Muscle of back (tissue), 11 donors: ENCODE measurements around the gene OASL. TPM values are rescaled to one million over a fixed set of nuclear protein-coding genes. Genes with fewer than 3 reads are reported as not detected.
A peak's percentile ranks its signal among the peaks of the same experiment; 100 is the strongest.
"Not testable (repeated sequence)": the region's sequence is repeated elsewhere in the genome, so short reads cannot be mapped to it uniquely, and the experiment has no call there.

Experiments used
- DNase-seq, 3 donors: peaks; one replicate each; pipeline versions ENCODE4 v3.0.0 to v3.0.0-alpha.2; 2013
- polyA plus RNA-seq, 10 donors: library from polyadenylated mRNA; unstranded; fragments of 120-200 nt; gene quantifications; one replicate each; pipeline ENCODE4 v1.2.1, GENCODE V29; 2013; ENCODE audit not compliant: insufficient read length in 10 of 10

OASL gene
- polyA plus RNA-seq, 10 donors, result 0.10 to 0.48 (median 0.11) TPM; not detected in 5

DNA sequence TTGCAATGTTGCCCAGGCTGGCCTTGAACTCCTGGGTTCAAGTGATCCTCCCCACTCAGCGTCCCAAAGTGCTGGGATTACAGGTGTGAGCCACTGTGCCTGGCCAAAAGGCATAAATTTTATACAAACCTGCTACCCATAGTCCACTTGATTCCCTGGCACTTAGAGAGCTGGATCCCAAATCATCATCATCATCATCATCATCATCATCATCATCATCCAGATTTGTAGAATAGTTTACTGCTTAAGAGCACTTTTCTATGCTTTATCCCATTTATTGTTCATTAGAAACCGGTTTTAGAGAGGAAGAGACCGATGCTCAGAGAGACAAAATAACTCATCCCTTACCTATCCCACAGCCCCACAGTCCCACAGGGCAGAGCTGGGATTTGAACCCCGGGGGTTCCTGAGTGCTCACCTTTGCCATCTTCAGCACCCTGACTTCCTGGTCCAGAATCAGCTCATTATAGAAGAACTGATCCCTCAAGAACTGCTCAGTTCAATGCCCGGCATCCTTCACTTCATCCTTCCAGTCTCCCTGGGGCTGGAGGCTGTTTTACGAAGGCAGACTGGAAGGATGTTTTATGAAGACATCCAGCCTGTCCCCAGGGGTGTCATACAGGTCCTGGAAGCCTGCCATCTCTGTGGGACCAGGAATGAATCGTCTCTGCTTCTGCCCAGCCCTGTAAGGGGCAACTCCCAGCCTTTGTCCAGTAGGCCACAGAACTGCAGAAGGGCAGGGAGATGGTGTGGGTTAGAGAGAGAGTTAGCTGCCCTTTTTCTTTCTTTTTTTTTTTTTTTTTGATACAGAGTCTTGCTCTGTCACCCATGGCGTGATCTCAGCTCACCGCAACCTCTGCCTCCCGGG is 20.2 kb upstream of the OASL start:
- peak in 1 of 3 donors; percentile 24 for DNase-seq

DNA sequence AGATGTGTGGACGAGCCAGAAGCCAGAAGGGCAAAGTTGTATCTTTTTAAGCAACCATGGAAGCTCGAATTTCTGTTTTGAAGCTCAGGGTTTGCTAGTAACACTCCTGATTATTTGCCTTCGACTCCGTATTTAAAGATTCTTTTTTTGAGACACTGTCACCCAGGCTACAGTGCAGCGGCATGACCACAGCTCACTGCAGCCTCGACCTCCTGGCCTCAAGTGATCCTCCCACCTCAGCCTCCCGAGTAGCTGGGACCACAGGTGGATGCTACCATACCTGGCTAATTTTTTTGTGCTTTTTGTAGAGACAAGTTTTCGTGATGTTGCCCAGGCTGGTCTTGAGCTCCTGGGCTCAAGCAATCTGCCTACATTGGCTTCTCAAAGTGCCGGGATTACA is 18.7 kb upstream of the OASL start:
- no peak for DNase-seq

DNA sequence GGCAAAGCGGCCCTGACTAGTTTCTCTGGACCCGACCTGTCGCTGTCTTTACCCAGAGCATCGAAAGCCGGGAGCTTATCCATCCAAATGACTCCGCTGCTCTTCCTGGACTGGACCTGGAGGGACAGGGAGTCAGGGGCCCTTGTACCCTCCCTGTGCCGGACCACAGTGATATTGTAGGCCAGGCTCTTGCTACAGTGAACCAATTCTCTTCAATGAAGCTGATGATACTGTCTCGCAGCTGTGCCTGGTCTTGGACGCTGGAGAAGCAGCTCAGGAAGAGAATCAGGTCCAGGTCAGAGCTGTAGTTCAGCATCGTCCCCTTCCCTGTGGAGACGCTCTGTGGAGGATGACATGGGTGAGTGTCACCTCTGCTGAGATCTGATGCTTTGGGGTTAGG is 14.7 kb upstream of the OASL start:
- no peak for DNase-seq

DNA sequence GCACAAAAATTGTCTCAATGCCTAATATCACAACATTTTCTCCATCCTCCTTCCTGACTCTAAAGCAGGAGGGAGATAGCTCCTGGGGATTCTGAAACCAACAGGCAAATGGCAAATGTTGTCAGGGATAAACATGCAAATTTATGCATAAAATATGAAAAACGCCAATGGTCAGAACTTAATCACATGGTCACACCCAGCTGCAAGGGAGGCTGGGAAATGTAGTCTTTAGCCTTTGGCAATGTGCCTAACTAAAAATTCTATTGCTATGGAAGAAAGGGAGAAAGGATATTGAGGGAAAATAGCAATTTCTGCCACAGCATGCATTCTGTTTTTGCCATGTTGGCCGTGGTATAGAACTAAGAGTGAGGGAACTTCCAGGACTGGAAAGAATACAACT is 11.7 kb upstream of the OASL start:
- DNase-seq, result peak in 1 of 3 donors; percentile 10

DNA sequence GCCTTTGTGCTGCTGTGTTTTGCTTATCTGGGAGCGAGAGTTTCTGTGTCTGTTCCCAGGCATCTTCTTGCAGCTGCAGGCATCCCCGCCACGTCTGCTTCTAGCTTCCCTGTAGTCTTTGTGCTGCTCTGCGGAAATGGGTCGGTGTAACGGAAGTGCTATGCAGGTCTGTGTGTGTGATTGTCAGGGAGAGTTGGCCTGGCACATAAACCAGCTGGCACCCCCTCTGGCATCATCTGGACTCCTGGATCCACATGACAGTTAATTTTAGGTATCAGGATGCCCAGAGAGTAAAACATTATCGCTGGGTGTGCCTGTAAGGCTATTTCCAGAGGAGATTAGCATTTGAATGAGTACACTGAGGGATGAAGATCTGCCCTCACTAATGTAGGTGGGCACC is 9.4 kb upstream of the OASL start:
- no peak for DNase-seq

DNA sequence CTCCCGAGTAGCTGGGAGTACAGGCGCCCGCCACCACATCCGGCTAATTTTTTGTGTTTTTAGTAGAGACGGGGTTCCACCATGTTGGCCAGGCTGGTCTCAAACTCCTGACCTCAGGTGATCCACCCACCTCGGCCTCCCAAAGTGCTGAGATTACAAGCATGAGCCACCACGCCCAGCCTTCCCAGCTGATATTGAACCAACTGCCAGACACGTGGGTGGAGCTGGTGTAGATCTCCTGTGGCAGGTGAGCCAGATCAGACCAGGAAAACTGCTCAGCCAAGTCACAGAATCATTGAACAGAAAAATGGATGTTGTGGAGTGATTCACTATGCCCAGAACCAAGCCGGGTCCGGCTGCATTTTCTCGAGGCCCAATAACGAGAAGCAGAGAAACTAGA is 8.4 kb upstream of the OASL start:
- not testable (repeated sequence) for DNase-seq

DNA sequence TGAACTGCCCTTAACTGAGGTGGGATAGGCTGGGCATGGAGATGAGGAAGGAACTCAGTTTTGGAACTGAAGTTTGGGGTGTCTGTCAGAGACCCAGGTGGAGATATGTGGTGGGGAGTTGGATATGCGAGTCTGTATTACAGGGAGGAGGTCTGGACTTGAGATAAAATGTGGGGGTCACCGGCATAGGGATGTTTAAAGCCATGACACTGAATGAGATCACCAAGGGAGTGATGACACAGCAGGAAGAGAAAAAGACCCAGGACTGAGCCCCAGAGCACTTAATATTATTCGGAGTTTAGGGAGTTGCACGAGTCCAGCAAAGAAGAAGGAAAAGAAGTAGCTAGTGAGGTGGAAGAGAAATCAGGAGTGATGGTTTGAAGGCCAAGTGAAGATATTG is 4.0 kb upstream of the OASL start:
- no peak for DNase-seq

DNA sequence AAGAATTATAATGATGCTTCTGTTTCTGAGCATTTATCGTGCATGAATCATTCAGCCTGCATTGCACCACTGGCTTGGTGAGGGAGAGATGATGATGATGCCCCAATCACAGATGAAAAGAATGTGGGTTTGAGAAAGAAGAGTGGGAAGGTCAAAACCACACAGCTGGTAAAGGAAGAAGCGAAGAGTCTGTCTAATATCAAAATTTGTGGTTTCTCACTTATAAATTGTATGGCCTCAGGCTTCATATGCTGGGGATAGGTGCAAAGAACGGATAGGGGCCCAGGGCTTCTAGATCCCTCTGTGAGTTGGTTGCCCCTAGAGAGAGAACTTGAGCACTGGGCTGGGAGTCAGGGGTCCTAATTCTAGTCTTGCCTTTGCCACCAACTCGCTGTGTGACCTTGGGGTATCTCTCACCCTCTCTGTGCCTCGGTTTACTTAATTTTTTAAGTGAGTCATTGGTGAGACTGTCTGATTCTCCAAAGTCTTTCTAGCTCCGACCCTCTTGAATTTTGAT is 2.2 kb downstream of the OASL start:
- DNase-seq, result peak in 1 of 3 donors; percentile 27

DNA sequence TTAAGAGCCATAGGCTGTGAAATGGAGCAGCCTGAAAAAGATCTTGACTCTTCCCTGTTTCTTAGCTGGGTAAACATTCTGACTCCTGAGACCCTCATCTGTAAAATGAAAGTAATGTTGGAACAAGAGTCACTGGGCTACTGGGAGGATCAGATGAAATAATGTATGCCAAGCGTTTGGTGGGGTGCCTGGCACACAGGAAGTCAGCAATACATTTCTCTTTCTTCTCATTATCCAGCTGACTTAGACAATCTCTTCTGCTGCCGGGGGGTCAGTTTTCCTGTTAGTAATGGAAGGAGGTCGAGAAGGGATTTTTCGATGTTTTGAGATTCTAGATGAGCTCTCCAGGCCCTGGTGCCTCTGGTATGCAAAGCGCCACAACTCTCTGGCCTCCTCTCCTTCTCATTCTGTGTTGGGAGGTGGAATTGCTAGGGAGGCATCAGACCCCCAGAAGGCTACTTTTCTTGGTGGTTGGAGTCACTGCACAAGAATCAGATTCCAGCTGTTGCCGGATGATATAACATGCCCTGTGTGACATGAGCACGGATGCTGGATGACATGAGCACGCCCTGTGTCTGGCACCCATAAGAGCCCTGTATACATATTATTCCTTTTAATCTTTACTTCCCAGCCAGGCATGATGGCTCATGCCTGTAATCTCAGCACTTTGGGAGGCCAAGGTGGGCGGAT is 4.3 kb downstream of the OASL start:
- DNase-seq, result no peak

DNA sequence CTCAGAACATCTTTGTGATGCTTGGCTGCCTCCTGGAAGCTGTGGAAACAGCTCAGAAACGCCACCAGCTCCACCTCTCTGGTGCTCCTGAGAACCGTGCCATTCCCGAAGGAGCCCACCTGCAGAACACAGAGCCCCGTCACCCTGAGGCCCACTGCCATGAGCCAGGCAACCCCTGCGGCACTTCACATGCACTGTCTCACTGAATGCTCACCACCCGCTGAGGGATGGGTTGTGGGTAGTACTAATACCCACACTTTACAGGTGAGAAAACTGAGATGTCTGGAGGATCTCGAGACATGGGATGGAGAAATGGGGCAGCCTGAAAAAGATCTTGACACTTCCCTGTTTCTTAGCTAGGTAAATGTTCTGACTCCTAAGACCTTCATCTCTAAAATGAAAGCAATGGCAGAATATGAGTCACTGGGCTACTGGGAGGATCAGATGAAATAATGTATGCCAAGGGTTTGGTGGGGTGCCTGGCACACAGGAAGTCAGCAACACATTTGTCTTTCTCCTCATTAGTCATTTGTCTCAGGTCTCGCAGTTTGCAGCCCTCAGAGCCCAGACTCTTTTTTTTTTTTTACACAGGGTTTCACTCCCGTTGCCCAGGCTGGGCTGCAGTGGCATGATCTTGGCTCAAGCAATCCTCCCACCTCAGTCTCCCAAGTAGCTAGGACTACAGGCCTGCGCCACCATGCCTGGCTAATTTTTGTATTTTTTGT is 5.3 kb downstream of the OASL start:
- no peak for DNase-seq

DNA sequence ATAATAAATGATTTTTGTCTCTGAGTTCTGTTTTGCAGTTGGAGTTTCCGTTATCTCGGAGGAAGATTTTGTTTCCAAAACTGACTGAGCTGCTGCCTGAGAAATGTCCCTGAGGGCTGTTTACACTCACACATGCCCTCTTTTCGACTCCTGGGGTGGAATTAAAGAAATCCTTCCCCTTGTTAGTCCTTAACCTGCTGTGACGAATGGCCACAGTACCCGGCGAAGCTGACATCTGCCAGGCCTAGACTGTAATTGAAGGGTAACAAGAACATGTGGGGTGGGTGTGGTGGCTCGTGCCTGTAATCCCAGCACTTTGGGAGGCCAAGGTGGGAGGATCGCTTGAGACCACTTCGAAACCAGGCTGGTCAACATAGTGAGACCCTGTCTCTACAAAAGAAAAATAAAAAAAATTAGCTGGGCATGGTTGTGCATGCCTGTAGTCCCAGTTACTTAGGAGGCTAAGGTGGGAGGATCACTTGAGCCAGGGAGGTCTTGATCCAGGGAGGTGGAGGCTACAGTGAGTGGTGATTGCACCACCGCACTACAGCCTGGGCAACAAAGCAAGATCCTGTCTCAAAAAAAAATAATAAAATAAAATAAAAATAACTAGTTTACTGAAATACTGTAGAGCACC is 8.4 kb downstream of the OASL start:
- no peak for DNase-seq

DNA sequence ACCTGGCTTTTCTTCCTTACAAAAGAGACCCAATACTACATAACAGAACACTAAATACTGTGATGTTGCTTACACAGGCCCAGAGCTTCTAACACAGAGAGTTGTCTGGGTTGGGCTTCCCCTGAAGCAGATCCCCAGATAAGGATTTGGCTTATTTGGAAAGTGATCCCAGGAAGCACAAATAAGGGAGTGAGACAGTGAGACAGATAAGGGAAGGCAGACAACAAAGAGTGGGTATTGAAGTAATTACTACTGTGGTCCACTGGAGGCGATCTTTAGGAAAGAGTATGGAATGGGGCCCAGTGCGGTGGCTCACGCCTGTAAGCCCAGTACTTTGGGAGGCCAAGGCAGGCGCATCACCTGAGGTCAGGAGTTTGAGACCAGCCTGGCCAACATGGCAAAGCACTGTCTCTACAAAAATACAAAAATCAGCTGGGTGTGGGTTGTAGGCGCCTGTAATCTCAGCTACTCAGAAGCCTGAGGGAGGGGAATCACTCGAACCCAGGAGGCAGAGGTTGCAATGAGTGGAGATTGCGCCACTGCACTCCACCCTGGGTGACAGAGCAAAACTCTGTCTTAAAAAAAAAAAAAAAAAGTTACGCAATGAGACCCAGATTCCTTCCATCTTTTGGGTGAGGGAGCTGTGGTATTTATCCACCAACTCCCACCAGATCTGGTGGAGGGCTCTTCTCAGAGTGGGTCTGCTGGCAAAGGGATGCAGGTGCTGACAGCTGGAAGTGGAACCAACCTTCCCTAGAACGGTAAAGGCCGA is 12.6 kb downstream of the OASL start:
- no peak for DNase-seq

DNA sequence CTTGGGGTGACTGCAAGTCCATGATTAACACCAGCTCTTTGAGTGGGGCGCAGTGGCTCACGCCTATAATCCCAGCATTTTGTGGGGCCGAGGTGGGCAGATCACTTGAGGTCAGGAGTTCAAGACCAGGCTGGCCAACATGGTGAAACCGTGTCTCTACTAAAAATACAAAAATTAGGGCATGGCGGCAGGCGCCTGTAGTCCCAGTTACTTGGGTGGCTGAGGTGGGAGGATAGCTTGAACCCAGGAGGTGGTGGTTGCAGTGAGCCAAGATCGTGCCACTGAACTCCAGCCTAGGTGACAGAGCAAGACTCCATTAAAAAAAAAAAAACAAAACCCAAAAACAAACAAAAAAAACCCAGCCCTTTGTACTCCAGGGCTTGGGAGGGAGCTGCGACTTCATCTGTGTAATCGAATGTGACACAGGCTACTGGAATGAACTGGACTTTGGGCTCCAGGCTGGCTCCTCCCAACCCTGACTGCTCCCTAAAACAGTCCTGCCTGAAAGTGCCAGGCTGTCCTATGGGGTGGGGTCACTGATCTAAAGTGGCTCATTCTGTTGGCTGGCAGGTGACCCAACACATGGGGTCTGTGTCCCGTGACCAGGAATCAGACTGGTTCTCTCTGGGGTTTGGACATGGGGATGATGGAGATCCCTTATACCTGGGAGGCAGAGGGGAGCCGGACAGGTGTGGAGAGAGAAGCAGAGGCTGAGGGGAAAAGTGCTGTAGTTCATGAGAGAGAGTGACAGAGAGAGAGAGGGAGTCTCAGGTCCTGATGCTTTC is 13.4 kb downstream of the OASL start:
- no peak for DNase-seq

DNA sequence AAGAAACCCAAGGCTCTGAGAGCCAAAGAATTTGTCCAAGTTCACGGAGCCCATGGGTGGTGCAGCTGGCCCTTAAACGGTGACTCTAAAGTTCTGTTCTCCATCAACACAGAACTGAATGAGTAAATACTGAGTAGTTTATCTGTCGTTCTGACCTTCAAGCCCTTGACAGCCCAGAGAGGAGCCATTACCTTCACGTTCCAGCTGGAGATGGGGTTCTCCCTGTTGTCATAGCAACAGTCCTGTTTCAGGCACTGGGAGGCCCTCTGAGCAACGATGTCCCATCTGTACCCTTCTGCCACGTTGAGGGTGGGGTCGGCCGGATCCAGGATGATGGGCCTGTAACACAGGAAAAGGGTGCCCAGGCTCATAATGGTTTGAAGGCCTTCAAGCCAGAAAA is 15.2 kb downstream of the OASL start:
- no peak for DNase-seq

DNA sequence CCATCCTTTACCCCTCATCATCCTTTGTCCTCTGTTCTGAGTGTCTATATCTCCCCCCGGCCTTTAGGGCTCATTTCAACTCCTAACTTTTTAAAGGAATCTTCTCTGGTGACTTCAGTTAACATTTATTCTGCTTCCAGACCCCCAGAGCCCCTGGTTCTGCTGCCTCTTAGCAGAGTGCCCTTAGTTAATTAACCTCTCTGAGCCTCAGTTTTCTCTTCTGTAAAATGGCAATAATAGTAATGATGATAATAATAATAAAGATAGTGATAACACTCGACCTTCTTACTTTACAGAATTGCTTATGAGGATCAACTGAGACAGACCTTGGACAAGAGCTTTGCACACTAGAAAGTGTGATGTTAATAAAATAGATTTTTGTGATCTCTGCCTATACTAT is 16.3 kb downstream of the OASL start:
- no peak for DNase-seq

DNA sequence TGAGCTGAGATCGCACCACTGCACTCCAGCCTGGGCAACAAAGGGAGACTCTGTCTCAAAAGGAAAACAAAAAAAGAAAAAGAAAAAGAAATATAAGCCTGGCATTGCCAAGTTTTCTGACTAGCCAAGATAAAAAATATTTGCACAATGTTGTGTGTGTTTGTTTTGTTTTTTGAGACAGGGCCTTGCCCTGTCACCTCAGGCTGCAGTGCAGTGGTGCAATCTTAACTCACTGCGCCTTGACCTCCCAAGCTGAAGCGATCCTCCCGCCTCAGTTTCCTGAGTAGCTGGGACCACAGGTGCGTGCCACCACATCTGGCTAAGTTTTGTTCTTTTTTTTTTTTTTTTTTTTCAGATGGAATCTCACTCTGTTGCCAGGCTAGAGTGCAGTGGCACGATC is 17.3 kb downstream of the OASL start:
- DNase-seq, result no peak

DNA sequence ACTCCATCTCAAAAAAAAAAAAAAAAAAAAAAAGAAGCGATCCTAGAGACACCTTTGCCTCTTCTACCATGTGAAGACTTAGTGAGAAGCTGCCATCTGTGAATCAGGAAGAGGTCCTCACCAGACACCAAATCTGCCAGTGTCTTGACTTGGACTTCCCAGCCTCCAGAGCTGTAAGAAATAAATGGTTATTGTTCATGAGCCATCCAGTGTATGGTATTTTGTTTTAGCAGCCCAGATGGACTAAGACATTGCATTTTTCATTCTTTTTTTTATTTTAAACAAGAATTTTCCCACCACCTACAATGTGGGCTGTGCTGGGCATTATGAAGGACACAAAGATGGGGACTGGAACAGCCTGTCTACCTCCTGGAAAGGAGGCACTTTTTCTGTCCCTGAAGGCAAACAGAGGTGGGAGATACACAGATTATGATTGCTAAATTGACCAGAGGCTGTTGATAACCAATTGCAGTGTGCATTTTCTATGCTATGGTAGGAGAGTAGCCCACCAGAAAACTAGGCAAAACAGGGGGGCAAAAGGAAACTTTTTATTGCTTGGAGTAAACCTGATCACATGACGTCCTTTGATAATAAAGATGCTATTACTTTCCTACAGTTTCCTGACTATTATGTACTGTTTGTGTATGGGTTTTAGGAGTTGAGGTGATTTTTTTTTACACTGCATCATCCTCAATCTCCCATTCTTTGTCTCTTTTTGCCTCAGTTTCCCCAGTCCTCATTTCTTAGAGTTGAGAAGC is 20.0 kb downstream of the OASL start:
- DNase-seq, result no peak

DNA sequence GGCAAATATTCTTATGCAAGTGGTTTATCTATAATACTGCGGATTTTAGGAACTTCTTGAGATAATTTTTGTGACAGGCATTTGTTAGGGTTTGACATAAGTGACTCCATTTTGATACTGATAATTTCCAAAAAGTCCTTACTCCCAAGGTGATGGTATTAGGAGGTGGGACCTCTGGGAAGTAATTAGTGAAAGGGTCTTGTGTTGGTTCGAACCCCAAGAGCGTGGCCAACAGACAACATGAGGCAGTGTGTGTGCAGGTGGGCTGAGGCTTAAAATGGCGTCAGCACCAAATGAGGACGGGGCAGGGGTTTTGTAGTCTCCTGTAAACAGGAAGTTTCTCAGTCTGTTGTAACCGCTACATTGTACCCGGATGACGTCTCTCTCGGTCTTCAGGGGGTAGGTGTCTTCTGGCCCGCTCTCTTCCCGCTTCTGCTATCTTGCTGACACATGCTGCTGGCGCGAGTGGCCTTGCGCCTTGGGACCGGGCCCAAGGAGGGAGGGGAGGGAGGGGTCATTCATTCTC is 21.0 kb downstream of the OASL start:
- no peak for DNase-seq
